Measurements from ENCODE around the gene SIL1. TPM values are rescaled to one million over a fixed set of nuclear protein-coding genes. Genes with fewer than 3 reads are reported as not detected.
"Not testable (repeated sequence)": the region's sequence is repeated elsewhere in the genome, so short reads cannot be mapped to it uniquely, and the experiment has no call there.

SIL1 gene
- polyA plus RNA-seq, 5 donors: 30.4 to 45.3 (median 34.4) TPM

DNA sequence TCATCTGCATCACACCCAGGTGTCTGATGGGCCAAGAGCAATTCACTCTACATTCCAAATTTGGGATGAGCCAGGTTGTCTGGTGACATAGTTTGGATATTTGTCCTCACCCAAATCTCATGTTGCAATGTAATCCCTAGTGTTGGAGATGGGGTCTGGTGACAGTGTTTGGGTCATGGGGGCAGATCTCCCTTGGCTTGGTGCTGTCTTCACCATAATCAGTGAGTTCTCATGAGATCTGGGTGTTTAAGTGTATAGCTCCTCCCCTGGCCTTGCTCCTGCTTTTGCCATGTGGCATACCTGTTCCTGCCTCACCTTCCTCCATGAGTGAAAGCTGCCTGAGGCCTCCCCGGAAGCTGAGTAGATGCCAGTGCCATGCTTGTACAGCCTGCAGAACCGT lies 7.4 kb upstream of the SIL1 start:
- DNase-seq: no peak

DNA sequence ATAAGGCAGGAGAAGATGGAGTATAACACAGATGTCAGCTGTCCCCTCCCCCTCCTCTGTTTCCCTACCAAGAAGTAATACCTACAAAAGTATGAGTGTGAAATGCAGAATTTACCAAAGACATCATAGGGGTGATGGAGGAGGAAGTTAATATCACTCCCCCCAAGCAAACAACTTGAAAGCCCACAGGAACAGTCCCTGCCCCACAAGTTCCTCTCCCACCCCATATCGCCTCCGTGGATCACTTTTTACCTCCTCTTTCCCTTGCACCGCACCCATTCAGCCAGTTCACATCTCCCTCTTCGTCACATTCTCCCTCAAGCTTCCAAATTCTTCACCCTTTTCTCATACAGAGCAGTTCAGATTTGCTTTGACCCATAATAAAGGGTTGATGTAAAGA lies 7.0 kb upstream of the SIL1 start:
- DNase-seq: no peak

DNA sequence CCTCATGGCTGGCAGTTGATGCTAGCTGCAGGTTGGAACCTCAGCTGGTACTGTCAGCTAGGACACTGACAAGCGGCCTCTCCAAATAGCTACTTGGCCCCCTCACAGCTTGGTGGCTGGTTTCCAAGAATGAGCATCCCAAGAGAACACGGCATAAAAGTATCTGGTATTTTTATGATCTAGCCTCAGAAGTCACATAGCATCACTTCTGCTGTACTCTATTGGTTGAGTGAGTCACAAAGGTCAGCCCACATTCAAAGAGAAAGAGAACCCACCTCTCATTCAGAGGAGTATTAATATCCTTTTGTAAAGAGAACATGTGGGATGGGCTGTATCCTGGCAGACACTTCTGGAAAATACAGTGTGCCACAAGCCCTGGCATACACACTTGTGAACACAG lies 6.0 kb upstream of the SIL1 start:
- DNase-seq: no peak

DNA sequence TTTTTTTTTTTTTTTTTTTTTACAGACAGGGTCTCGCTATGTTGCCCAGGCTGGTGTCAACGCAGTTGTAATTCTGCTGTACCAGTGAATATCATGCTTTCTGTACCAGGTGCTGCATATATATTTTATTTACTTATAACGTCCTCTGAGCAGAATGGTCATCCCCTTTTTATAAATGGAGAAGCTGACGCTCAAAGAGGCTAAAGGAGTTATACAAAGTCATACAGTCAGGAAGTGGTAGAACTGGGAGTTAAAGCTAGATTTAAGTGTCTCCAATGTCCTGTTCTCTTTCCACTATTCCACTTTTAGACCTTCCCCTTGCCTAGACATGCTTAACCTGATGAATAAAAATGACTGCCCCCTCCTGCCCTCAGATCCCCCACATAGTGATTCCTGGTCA lies 1.2 kb upstream of the SIL1 start:
- no peak for DNase-seq

DNA sequence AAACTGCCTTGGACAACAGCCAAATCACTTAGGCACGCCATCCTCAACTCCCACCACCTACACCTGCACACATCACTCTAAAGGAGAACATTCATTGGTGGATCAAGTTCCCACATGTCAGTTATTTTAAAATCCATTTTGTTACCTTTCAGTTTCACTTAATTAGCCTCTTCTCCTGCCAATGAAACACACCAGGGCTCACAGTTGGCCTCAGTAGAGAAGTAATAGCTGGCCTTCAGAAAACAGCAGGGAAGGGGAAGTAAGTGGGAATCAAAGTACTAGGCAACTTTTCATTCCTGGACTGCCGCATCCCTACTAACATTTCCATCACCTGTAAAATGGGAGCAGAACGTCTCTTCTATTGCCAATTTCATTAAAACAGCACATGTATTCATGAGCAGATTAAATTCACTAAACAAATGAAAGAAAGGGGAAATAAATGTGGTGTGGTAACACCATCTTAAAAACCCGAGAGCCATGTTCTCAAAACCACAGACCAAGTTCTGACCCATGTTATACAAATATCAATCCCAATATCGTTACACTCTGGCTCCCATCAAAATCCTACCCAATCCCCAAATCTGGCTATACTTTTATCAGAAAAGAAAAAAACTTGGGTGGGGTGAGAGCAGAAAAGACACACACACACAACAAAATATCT lies 1.7 kb downstream of the SIL1 start:
- DNase-seq: no peak

DNA sequence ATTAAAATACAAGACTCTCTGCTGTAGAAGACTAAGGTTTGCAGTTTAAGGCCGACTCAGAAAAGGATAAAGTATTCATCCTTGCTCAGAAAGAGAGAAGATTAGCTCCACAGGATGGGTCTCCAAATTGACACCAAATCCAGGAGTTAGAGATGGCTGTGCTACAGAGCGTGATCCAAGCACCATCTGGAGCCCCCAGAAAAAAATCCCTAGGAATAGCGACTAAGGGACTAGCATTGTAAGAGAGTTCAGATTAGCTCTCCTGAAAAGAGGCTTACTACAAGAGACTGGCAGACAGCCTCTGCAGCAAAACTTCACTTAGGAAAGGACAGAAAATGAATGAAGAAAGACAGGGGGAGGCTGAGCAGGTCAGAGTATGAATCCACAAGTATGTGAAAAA lies 3.7 kb downstream of the SIL1 start:
- DNase-seq: no peak

DNA sequence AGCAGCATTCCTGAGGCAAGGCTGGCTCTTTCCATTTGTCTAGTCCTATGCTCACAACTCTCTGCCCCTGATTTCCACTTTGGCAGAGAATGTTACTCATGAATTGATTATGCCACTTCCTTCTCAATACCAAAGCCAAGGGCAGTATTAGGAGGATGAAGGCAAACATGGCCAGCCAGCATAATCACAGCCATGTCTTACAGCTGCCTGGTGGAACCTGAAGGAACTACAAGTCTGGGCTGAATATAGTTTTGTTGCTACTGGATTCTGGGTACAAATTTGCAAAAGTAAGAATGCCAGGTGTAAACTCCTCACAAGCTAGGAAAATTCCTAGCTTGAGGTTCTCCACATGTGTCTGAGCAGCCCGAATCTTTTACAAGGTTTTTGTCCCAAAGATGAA lies 4.2 kb downstream of the SIL1 start:
- DNase-seq: no peak

DNA sequence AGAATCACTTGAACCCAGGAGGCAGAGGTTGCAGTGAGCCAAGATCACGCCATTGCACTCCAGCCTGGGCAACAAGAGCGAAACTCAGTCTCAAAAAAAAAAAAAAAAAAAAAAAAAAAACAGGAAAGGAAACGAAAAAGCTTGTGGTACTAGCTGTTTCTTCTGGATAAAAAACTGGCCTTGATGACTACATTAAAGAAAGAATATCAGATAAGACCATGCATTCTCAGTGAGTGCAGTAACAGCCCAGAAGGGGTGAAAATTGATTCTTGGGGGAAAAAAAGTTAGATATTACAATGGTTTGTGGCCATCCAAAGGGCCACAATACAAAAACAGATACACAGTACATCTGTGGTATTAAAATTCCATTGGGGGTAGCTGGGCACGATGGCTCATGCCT lies 5.3 kb downstream of the SIL1 start:
- DNase-seq: not testable (repeated sequence)

DNA sequence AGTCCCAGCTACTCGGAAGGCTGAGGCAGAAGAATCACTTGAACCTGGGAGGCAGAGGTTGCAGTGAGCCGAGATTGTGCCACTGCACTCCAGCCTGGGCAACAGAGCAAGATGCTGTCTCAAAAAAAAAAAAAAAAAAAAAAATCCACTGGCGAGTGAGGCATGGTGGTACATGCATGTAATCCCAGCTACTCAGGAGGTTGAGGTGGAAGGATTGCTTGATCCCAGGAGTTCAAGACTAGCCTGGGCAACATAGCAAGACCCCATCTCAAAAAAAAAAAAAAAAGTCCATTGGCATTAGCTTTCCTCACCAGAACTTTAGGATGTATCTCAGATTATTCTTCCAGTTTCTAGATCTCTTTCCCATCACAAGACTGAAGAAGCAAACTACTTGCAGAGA lies 6.2 kb downstream of the SIL1 start:
- not testable (repeated sequence) for DNase-seq

DNA sequence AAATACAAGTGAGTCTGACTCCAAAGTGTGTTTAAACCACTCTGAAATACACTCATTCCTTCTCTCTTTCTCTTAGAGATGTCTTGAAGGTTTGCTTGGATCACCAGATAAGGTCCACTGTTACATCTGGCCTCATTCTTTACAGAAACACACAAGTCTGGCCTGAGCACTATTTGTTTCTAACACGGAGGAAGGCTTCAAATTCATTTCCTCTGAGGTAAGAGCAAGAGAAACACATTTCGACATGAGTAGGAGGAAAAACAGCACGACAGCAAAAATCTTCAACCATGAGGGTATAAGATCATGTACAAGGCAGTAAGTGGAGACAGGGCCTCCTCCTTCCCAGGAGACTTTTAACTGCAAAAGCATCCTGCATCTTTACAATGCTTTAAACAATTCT lies 8.0 kb downstream of the SIL1 start:
- DNase-seq: no peak

DNA sequence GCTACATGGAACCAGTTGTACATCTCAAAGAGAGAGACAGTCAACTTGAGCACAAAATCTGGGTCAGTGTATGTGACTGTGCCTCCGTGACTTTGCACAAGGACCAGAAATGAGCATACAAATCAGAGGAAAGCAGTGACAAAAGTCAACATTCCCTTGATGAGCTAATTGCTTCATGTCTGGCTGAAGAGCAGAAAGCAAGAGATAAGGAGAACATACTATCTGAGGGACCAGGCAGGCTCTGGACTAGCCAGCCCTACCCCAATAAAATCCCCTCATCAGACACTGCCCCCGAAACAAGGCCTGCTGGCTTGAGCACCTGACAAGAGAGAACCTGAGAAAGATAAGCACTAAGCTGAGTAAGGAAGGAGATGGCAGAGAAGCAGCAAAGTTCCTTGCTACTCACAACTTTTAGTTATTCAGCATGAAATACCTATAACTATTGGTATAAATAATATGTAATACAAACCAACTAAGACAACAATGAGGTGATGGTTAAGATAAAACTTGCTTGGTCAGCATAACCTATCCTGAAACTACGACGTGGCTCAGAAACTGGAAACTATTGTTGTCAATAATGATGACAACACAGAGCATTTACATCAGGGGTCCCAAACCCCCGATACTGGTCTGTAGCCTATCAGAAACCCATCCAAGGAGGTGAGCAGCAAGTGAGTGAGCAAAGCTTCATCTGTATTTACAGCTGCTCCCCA lies 9.5 kb downstream of the SIL1 start:
- DNase-seq: no peak

DNA sequence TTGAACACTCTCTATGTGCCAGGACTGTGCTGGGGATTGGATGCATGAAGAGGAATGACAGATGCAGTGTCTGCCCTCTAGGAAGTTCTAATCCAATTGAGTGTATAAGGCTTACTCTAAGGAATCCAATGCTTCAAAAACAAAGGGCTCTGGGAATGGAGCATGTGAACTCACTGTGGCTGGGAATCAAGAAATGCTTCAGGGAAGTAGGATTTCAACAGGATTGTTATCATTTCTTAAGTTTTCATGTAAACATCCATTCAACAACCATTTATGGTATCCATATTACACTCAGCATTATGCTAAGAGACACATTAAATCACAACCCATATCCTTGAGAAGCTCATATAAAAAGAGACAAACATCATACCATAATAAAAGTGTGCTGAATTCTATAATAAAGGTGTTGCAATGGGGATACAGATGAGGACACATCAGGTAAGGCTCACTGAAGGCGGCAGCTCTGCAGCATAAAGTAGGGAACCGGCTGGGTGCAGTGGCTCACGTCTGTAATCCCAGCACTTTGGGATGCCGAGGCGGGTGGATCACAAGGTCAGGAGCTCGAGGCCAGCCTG lies 11.3 kb downstream of the SIL1 start:
- no peak for DNase-seq

DNA sequence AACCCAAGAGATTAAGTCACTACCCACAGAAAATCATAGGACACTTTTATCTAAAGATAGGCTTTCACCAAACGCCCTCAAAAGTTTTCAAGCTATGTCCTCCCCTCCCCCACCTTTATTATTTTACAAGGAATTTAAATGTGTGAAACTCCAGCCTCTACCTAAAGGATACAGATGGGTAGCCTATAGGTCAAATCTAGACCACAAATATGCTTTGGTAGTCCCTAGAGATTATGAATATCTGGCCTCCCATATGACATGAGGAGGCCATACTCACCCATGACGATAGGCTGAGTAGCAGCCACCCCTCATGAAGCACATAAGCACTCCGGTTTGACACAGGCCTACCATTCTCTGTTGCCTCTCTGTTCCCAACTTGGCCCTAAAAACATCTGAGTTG lies 11.9 kb downstream of the SIL1 start:
- DNase-seq: no peak

DNA sequence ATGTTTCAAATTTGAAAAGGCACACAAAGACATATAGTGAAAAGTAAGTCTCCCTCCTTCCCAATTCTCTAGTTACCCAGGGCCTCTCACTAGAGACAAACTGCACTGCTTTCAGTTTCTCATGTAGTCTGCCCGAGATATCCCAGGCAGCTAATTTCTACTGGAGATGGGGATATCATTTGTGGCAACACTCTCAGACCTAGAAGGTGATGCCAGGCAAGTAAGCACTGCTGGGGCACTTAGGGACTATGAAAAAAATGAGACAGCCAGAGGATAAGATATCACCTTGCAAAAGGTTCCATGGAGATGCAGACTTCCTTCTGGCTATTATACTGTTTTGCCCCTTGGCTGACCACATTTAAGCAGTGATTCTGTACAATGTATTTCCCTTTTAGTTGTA lies 12.6 kb downstream of the SIL1 start:
- no peak for DNase-seq

DNA sequence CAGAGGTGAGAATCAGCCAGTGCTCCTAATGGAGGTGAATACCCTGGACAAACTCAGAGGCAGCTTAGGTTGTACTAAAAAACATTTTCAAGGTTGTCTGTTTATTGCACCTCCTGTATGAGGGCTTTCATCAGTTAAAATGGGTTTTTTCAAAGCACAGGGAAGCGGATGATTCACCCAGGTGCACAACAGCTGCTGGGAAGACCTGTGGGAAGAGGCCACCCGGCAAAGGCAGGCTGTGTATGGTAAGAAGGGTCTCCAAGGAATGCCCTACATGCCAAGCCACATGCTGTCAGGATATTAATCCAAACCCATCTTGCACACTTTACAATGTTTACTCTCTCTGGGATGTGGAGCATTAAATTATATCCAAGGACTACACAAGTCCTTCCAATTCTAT lies 14.7 kb downstream of the SIL1 start:
- no peak for DNase-seq

DNA sequence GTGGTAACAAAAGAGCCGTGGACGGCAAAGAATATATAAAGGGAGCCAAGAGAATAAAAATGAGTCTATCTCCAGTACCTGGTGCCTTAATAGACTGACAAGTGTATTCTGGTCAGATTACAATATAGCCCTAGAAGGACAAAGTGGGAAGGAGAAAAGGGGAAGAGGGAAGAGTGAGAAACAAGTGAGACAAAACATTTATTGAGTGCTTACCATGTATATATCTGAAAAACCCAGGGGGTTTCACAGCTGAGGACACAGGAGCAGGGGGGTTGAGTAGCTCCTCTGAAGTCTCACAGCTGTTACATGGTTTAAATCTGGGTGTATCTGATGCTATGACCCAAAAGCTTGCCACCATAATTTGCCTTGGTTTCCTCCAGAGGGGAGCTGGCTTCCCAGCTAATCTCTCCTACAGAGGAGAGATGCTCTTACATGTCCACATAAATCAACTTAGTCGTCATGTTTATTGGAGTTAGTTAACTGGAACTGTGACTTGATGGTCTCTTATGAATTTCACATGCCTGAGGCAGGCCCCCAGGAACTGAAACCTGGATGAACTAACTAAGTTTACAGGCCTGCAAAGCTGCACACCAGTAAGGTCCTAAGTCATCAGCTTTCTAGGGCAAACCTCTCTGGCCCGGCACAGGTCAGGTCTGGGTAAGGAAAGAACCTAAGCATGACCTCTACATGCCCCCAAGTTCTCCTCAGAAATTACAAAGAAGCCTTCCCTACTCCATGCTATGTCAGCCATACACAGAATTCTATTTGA lies 15.5 kb downstream of the SIL1 start:
- no peak for DNase-seq

DNA sequence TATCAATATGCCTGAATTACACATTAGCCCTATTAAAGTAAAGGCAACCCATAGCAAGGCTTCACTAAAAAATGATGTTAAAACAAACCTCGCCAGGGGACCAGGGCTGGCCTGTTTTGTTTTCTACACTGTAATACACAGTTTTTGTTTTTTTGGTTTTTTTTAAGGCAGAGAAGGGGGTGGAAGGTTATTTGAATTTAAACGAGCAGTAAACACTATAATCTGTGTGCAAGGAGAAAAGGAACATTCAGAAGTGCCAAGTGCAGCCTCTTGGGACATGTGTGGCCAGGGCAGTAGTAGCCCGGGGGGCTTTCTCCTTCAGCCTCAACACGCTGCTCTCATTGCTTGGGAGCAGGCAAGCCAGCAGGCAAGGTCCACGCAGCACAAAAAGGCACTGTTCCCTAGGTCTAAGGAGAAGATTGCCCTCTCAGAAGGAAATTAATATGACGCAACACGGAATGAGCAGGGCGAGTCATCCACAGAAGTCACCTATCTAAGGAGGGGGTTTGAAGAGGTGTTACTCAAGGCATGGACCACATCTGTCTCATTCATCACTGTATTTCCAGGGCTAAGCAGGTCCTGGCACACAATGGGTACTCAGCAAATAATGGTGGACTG lies 16.2 kb downstream of the SIL1 start:
- DNase-seq: no peak

DNA sequence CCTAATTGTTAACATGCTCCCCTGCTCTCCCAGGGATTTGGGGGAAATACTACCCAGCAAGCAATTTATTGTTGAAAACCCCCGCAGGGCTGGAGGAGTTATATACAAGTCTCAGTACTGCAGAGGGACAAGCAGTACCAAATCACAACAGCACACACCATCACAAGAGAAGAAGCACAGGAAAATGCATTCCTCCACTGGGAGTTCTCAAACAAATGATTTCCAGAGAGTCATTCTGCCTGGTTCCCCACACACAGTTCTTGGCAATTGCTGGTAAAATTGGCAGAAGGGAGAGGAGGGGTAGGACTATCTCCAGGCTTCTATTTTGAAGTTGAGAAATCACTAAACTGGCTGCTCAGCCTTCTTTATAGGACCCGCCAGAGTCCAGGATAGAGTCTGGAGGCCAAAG lies 16.8 kb downstream of the SIL1 start:
- no peak for DNase-seq

DNA sequence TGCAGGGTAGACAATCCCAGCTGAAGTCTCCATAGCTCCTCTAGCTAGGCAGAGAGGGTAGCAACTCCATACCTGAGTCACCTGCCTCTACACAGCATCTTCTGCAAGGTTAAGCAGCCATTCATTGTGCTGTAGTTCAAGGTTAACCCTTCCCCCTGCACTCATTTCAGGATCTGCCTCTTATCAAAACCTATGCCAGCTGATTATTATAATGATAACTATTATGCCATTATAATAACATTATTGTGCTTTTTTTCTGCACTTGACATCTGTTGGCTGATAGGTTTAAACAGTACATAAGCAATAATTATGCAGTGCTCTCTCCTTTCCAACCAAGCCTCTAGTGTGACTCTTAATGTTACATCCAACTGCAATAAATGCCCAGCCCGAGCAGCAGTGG lies 17.3 kb downstream of the SIL1 start:
- no peak for DNase-seq

DNA sequence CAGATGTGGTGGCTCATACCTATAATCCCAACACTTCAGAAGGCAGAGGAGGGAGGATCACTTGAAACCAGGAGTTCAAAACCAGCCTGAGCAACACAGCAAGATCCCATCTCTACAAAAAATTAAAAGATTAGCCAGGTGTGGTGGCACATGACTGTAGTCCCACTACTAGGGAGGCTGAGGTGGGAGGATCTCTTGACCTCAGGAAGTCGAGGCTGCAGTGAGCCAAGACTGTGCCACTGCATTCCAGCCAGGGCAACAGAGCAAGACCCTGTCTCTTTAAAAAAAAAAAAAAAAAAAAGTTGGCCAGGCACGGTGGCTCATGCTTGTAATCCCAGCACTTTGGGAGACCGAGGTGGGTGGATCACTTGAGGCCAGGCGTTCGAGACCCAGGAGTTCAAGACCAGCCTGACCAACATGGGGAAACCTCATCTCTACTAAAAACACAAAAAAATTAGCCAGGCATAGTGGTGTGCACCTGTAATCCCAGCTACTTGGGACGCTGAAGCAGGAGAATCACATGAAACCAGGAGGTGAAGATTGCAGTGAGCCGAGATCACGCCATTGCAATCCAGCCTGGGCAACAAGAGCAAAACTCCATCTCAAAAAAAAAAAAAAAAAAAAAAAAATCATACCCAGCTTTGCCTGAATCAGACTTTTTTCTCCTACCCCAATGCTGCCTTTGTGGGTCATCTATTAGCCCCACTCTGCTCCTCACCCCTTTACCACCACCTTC lies 18.2 kb downstream of the SIL1 start:
- DNase-seq: not testable (repeated sequence)

DNA sequence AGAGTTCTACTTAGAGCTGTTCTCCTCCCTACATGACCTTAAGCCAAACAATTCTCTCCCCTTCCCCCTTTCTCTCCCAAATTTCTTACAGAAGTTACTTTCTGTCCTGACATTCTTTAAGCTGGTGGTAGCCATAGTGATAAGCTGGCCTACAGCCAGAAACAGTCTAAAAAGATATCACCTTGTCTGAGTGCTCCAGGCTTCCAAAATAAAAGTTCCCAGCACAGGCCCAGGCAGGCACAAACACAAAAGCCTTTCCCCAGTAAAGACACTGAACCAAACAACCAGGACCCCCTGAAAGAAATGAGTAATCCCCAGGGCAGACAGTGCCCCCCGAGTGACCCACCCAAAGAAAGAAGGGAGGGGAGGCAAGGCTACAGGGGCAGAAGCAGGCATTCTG lies 19.2 kb downstream of the SIL1 start:
- peak; percentile 26 to 44 for DNase-seq

DNA sequence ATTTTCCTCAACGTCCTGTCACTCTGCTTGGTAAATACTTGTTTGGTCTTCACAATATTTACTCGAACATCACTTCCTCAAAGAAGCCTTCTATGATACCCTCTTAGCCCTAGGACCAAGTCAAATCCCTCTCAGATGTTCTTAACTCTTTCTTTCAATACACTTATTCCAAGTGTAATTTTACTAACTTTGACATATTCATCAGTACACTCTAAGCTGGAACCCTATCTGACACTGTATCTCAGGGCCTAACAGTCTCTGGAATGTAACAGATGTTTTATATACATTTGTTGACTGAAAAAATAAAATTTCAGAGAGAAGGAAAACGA lies 19.6 kb downstream of the SIL1 start:
- no peak for DNase-seq
